ENCODE measurements around the gene IFT80. TPM values are rescaled to one million over a fixed set of nuclear protein-coding genes. Genes with fewer than 3 reads are reported as not detected.

Gene IFT80
- total and polyA plus RNA-seq, 10 of the 15 experiments (the other 5 are each of a cell fraction or from before 2014, with no cell fraction given) = 6.5 to 21.5 (median 14.1) TPM

DNA sequence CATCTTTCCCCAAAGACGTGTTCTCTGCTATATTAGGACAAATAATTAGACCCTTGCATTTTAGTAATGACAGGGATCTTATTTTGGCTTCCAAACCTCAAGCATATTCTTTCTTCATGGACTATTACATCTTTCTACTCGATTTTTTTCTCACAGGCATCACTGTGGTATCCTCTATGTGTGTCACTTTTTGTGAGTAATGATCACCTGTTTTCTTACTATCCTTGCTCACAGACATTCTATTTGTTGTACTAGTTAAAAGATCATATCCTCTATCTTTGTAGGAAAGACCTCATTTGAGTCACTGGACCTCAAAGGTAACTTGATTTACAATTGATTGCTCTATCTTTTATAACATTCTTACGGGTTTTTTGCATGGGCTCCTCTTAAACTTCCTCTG is 167.0 kb downstream of the IFT80 start (continued):
- no peak for TF ChIP-seq RUNX3 (IDR thresholded peaks at IDR 0.05; ENCODE audit: low read length)
- no peak for TF ChIP-seq TCF12 (IDR thresholded peaks at IDR 0.05; ENCODE audit: low read depth, low read length)
- TF ChIP-seq KLF5 (IDR thresholded peaks at IDR 0.05; ENCODE audit: partially characterized antibody) = no peak
- TF ChIP-seq NFYA (IDR thresholded peaks at IDR 0.05; ENCODE audit: borderline replicate concordance, low read depth, low read length) = no peak

- RAD21 ChIA-PET (ENCODE audit: unreplicated experiment) = no interaction called here
- no TSS peak for BruUV-seq (replicated peaks)
- DNase-seq (ENCODE audit: low read depth, low spot score) = no peak
- Histone ChIP-seq H3K9ac (ENCODE audit: control insufficient read depth, insufficient read depth, low read length) (no peak overlapping the region), H3K27me3 (replicated peaks in 1 of 2; ENCODE audit: control insufficient read depth in 2 of 2, insufficient read depth in 2 of 2, low read length in 1 of 2) (peaks cover 7 to 20% of the 10 kb centered on the region in 2 experiments), H4K20me1 (ENCODE audit: control insufficient read depth, insufficient read depth) (no peaks in the 10 kb centered on the region), H3K79me2 (ENCODE audit: control insufficient read depth, insufficient read depth, low read length) (no peaks in the 10 kb centered on the region), H3K27ac (ENCODE audit: control insufficient read depth, insufficient read depth) (no peak overlapping the region), H3K9me3 (replicated peaks; ENCODE audit: control insufficient read depth, insufficient read depth, low read length) (no peaks in the 10 kb centered on the region), H3K36me3 (ENCODE audit: control insufficient read depth in 2 of 2, insufficient read depth in 2 of 2, low read length in 1 of 2) (no peaks in the 10 kb centered on the region), H3K4me1 (ENCODE audit: control insufficient read depth, insufficient read depth, low read length) (peaks cover 7% of the 10 kb centered on the region; the same call in 1 of the 2 replicates), H3K4me2 (ENCODE audit: control insufficient read depth, insufficient read depth) (no peak overlapping the region), H3K4me3 (no peak overlapping the region), H2AFZ (ENCODE audit: control insufficient read depth, low read depth, low read length) (no peak overlapping the region)
- in situ Hi-C loops (cut with MboI) = no loop called here
- no peak for ATAC-seq
- FAIRE-seq = no peak
- intact Hi-C loops (cut with micrococcal nuclease; ENCODE audit: unreplicated experiment) = loop anchor here (10.0 kb wide), 1 partner anchor 343 kb away; no protein-coding TSS in a partner anchor
- WGBS (ENCODE audit: insufficient coverage, insufficient replicate concordance, low lambda C conversion rate, missing lambda C conversion rate) = 0% methylated on average over 3 of the region's 3 CpGs
- POLR2A ChIA-PET = no interaction called here
- TF ChIP-seq RB1 (IDR thresholded peaks at IDR 0.05; ENCODE audit: borderline replicate concordance) = no peak
- TF ChIP-seq, protein P1, sequence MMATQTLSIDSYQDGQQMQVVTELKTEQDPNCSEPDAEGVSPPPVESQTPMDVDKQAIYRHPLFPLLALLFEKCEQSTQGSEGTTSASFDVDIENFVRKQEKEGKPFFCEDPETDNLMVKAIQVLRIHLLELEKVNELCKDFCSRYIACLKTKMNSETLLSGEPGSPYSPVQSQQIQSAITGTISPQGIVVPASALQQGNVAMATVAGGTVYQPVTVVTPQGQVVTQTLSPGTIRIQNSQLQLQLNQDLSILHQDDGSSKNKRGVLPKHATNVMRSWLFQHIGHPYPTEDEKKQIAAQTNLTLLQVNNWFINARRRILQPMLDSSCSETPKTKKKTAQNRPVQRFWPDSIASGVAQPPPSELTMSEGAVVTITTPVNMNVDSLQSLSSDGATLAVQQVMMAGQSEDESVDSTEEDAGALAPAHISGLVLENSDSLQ (IDR thresholded peaks at IDR 0.05) = no peak
- no peak for TF ChIP-seq MXI1 (IDR thresholded peaks at IDR 0.05; ENCODE audit: low read depth, low read length)
- no peak for TF ChIP-seq SUPT20H (IDR thresholded peaks at IDR 0.05; ENCODE audit: borderline replicate concordance, control insufficient read depth, low read depth, low read length)
- TF ChIP-seq HDAC6 (IDR thresholded peaks at IDR 0.05; ENCODE audit: unreplicated experiment) = no peak
- no peak for TF ChIP-seq EED (IDR thresholded peaks at IDR 0.05; ENCODE audit: low read depth)
- no peak for TF ChIP-seq MEF2A (IDR thresholded peaks at IDR 0.05; ENCODE audit: insufficient read depth, low read depth, low read length)
- TF ChIP-seq, protein P2, sequence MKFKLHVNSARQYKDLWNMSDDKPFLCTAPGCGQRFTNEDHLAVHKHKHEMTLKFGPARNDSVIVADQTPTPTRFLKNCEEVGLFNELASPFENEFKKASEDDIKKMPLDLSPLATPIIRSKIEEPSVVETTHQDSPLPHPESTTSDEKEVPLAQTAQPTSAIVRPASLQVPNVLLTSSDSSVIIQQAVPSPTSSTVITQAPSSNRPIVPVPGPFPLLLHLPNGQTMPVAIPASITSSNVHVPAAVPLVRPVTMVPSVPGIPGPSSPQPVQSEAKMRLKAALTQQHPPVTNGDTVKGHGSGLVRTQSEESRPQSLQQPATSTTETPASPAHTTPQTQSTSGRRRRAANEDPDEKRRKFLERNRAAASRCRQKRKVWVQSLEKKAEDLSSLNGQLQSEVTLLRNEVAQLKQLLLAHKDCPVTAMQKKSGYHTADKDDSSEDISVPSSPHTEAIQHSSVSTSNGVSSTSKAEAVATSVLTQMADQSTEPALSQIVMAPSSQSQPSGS (IDR thresholded peaks at IDR 0.05; ENCODE audit: low read length) = no peak
- no peak for TF ChIP-seq SMC3 (IDR thresholded peaks at IDR 0.05; ENCODE audit: borderline replicate concordance, low read length)
- TF ChIP-seq MEF2B (IDR thresholded peaks at IDR 0.05; ENCODE audit: partially characterized antibody, poor library complexity, severe bottlenecking) = no peak
- TF ChIP-seq, protein P3, sequence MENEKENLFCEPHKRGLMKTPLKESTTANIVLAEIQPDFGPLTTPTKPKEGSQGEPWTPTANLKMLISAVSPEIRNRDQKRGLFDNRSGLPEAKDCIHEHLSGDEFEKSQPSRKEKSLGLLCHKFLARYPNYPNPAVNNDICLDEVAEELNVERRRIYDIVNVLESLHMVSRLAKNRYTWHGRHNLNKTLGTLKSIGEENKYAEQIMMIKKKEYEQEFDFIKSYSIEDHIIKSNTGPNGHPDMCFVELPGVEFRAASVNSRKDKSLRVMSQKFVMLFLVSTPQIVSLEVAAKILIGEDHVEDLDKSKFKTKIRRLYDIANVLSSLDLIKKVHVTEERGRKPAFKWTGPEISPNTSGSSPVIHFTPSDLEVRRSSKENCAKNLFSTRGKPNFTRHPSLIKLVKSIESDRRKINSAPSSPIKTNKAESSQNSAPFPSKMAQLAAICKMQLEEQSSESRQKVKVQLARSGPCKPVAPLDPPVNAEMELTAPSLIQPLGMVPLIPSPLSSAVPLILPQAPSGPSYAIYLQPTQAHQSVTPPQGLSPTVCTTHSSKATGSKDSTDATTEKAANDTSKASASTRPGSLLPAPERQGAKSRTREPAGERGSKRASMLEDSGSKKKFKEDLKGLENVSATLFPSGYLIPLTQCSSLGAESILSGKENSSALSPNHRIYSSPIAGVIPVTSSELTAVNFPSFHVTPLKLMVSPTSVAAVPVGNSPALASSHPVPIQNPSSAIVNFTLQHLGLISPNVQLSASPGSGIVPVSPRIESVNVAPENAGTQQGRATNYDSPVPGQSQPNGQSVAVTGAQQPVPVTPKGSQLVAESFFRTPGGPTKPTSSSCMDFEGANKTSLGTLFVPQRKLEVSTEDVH (IDR thresholded peaks at IDR 0.05; ENCODE audit: low read depth, partially characterized antibody) = no peak
- TF ChIP-seq NFYA (IDR thresholded peaks at IDR 0.05; ENCODE audit: borderline replicate concordance, low read depth, low read length) = no peak
- TF ChIP-seq NFYB (IDR thresholded peaks at IDR 0.05; ENCODE audit: insufficient read depth, low read depth, low read length) = no peak
- TF ChIP-seq RUNX3 (IDR thresholded peaks at IDR 0.05; ENCODE audit: low read length) = no peak
- TF ChIP-seq TARDBP (IDR thresholded peaks at IDR 0.05; ENCODE audit: borderline replicate concordance) = no peak
- SMC1A ChIA-PET (ENCODE audit: uncharacterized antibody, unreplicated experiment) = interaction anchor here (0.8 kb wide), 1 partner anchor 14 kb away, joined by 3 read pairs; no protein-coding TSS in a partner anchor
- CTCF ChIA-PET = interaction anchor here (0.6 to 1.7 kb wide), 2 partner anchors 342 to 796 kb away, joined by 3 read pairs; no protein-coding TSS in a partner anchor
Observed at GRCh38 chr3:160227419-160227818, 171.6 kb downstream of the IFT80 start.

Measured in GM12878 (cell line).